ENCODE results near the gene NFATC4. TPM values are rescaled to one million over a fixed set of nuclear protein-coding genes. Genes with fewer than 3 reads are reported as not detected.
A peak's percentile ranks its signal among the peaks of the same experiment; 100 is the strongest.

NFATC4 gene
- 42.4 TPM for total RNA-seq (ENCODE audit: unreplicated experiment)
- long read RNA-seq, partial matches to known transcripts = 0 of 2 reads
- long read RNA-seq, other reads (novel, unspliced or antisense) = 1 of 2 reads

- H3K4me3 Mint-ChIP-seq (ENCODE audit: unreplicated experiment) = peak within 1 kb of the TSS; percentile 91
- peaks cover 9% of the 10 kb centered on the region for H3K27me3 Mint-ChIP-seq (ENCODE audit: unreplicated experiment)
- H3K9me3 Mint-ChIP-seq (ENCODE audit: unreplicated experiment) = no peaks in the 10 kb centered on the region
These were observed at the start of gene NFATC4 for GRCh38 chr14:24367514-24368211. Gene NFATC4 (plus strand): TSS chr14:24368184. CDS start chr14:24368341, 157 bp downstream.

GRCh38 chr14:24321212-24321975, 46.6 kb upstream of the NFATC4 start:
- H3K27me3 Mint-ChIP-seq (ENCODE audit: unreplicated experiment) = peaks cover 21% of the 10 kb centered on the region
- DNase-seq (ENCODE audit: low spot score) = no peak
- TF ChIP-seq, protein P1, sequence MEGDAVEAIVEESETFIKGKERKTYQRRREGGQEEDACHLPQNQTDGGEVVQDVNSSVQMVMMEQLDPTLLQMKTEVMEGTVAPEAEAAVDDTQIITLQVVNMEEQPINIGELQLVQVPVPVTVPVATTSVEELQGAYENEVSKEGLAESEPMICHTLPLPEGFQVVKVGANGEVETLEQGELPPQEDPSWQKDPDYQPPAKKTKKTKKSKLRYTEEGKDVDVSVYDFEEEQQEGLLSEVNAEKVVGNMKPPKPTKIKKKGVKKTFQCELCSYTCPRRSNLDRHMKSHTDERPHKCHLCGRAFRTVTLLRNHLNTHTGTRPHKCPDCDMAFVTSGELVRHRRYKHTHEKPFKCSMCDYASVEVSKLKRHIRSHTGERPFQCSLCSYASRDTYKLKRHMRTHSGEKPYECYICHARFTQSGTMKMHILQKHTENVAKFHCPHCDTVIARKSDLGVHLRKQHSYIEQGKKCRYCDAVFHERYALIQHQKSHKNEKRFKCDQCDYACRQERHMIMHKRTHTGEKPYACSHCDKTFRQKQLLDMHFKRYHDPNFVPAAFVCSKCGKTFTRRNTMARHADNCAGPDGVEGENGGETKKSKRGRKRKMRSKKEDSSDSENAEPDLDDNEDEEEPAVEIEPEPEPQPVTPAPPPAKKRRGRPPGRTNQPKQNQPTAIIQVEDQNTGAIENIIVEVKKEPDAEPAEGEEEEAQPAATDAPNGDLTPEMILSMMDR (IDR thresholded peaks at IDR 0.05; ENCODE audit: unreplicated experiment) = no peak

More at GRCh38 chr14:24367514-24368211, at the start of gene NFATC4:
- Mint-ChIP-seq H3K4me1 (ENCODE audit: unreplicated experiment) (peaks cover 19% of the 10 kb centered on the region), H3K36me3 (ENCODE audit: low read depth, unreplicated experiment) (no peaks in the 10 kb centered on the region), H3K27ac (ENCODE audit: unreplicated experiment) (peak within 1 kb of the TSS; percentile 92)
- TF ChIP-seq, protein P1 (IDR thresholded peaks at IDR 0.05; ENCODE audit: unreplicated experiment) = no peak
- peak; percentile 62 for DNase-seq (ENCODE audit: low spot score)

GRCh38 chr14:24322672-24323071, 45.3 kb upstream of the NFATC4 start:
- TF ChIP-seq, protein P1 (IDR thresholded peaks at IDR 0.05; ENCODE audit: unreplicated experiment) = no peak
- Mint-ChIP-seq H3K27ac (ENCODE audit: unreplicated experiment) (no peak overlapping the region), H3K4me3 (ENCODE audit: unreplicated experiment) (no peak overlapping the region), H3K9me3 (ENCODE audit: unreplicated experiment) (no peaks in the 10 kb centered on the region), H3K4me1 (ENCODE audit: unreplicated experiment) (peaks cover 12% of the 10 kb centered on the region), H3K36me3 (ENCODE audit: low read depth, unreplicated experiment) (peaks cover 60% of the 10 kb centered on the region), H3K27me3 (ENCODE audit: unreplicated experiment) (peaks cover 19% of the 10 kb centered on the region)
- no peak for DNase-seq (ENCODE audit: low spot score)

More at GRCh38 chr14:24321212-24321975, 46.6 kb upstream of the NFATC4 start:
- H3K27ac Mint-ChIP-seq (ENCODE audit: unreplicated experiment) = no peak overlapping the region
- H3K4me3 Mint-ChIP-seq (ENCODE audit: unreplicated experiment) = no peak overlapping the region
- H3K9me3 Mint-ChIP-seq (ENCODE audit: unreplicated experiment) = no peaks in the 10 kb centered on the region
- peaks cover 62% of the 10 kb centered on the region for H3K36me3 Mint-ChIP-seq (ENCODE audit: low read depth, unreplicated experiment)
- peaks cover 6% of the 10 kb centered on the region for H3K4me1 Mint-ChIP-seq (ENCODE audit: unreplicated experiment)

DNA sequence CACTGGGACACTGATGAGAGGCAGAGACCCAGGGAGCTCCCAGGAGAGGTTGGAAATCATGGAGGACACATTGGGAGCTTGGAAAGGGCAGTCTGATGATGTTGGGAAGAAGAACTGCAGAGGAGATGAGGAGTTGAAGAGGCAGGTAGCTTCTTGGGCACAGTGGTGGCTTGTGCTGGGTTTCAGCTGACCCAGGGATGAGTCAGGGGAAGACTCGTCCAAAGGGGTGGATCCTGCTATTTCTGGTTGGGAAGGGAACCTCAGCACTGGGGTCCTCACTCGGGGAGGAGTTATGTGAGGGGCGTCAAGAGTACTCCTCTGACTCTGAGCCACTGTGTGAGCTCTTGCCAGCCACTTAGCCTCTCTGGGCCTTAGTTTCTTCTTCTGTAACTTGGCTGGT, 44.6 kb upstream of the NFATC4 start:
- DNase-seq (ENCODE audit: low spot score) = no peak
- TF ChIP-seq, protein P1 (IDR thresholded peaks at IDR 0.05; ENCODE audit: unreplicated experiment) = no peak
- Mint-ChIP-seq H3K27me3 (ENCODE audit: unreplicated experiment) (peaks cover 15% of the 10 kb centered on the region), H3K9me3 (ENCODE audit: unreplicated experiment) (no peaks in the 10 kb centered on the region), H3K27ac (ENCODE audit: unreplicated experiment) (peak overlapping the region; percentile 42), H3K36me3 (ENCODE audit: low read depth, unreplicated experiment) (peaks cover 53% of the 10 kb centered on the region), H3K4me3 (ENCODE audit: unreplicated experiment) (no peak overlapping the region), H3K4me1 (ENCODE audit: unreplicated experiment) (peaks cover 12% of the 10 kb centered on the region)
